Skeletal muscle satellite cell (primary cell): ENCODE results near the gene GPATCH8.

Experiments
- H3K27me3 ChIP-seq: 2 replicates; pipeline ENCODE4 v1.7.0; 2013; ENCODE audit warnings: low read length; ENCODE audit not compliant: control insufficient read depth, insufficient read depth
- H3K36me3 ChIP-seq: 2 replicates; pipeline ENCODE4 v1.7.0; 2013; ENCODE audit warnings: mild to moderate bottlenecking, control low read depth, low read length; ENCODE audit not compliant: insufficient read depth
- H3K4me1 ChIP-seq: 2 replicates; pipeline ENCODE4 v1.7.0; 2013; ENCODE audit warnings: low read length; ENCODE audit not compliant: control insufficient read depth, insufficient read depth
- H3K4me2 ChIP-seq: 2 replicates; pipeline ENCODE4 v1.7.0; 2013; ENCODE audit warnings: mild to moderate bottlenecking, low read length
- H3K4me3 ChIP-seq: 2 replicates; pipeline ENCODE4 v1.7.0; 2013; ENCODE audit warnings: low read length
- H3K9ac ChIP-seq: 2 replicates; pipeline ENCODE4 v1.7.0; 2013; ENCODE audit warnings: mild to moderate bottlenecking, low read depth, low read length, moderate library complexity
- H3K9me3 ChIP-seq: replicated peaks from 2 replicates; pipeline ENCODE4 v1.7.0; 2013; ENCODE audit warnings: mild to moderate bottlenecking, control low read depth, low read length

The GPATCH8 gene

GRCh38 chr17:44387804-44388203 is 115.4 kb downstream of the GPATCH8 start:
- no peak overlapping the region for H3K4me2 ChIP-seq
- H3K27me3 ChIP-seq, result peaks cover 37% of the 10 kb centered on the region
- no peaks in the 10 kb centered on the region for H3K36me3 ChIP-seq
- H3K9ac ChIP-seq, result no peak overlapping the region
- H3K9me3 ChIP-seq, result no peaks in the 10 kb centered on the region
- no peak overlapping the region for H3K4me3 ChIP-seq
- peaks cover 15% of the 10 kb centered on the region for H3K4me1 ChIP-seq

GRCh38 chr17:44386182-44386525 is 117.1 kb downstream of the GPATCH8 start:
- peaks cover 49% of the 10 kb centered on the region for H3K27me3 ChIP-seq
- no peaks in the 10 kb centered on the region for H3K9me3 ChIP-seq
- H3K36me3 ChIP-seq, result no peaks in the 10 kb centered on the region
- H3K4me1 ChIP-seq, result peaks cover 15% of the 10 kb centered on the region
- H3K4me3 ChIP-seq, result peak overlapping the region; percentile 72
- no peak overlapping the region for H3K9ac ChIP-seq
- peak overlapping the region; percentile 97 for H3K4me2 ChIP-seq

- Histone ChIP-seq H3K4me2 (peak overlapping the region; percentile 97), H3K27me3 (peaks cover 55% of the 10 kb centered on the region), H3K9ac (peak overlapping the region; percentile 67), H3K4me3 (peak overlapping the region; percentile 72), H3K9me3 (no peaks in the 10 kb centered on the region), H3K4me1 (peaks cover 15% of the 10 kb centered on the region), H3K36me3 (no peaks in the 10 kb centered on the region)
These were observed 117.7 kb downstream of the GPATCH8 start for GRCh38 chr17:44385287-44386181.

DNA sequence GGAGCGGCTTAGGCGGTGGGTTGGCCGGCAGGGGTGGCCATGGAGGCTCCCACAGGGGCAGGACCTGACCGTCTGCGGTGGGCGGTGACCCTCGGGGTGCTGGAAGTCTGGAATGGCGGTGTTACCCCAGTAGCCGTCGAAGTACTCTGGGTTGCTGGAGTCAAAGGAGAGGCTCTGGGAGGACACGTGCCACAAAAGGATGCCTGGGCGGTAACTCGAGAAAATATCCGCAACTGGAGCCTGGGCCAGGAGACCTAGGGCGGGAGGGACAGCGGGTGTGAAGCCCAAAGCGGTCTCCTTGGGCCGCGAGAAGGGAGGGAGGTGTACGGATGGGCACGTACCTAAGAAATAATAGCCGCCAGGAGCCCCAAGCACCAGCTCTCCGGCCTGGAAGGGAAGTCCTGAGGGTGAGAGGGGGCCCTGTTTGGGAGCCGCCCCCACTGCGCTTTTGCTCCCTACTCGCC is 118.4 kb downstream of the GPATCH8 start:
- no peaks in the 10 kb centered on the region for H3K36me3 ChIP-seq
- peak overlapping the region; percentile 97 for H3K4me2 ChIP-seq
- H3K9ac ChIP-seq, result peak overlapping the region; percentile 58
- peaks cover 15% of the 10 kb centered on the region for H3K4me1 ChIP-seq
- no peaks in the 10 kb centered on the region for H3K9me3 ChIP-seq
- H3K27me3 ChIP-seq, result peaks cover 60% of the 10 kb centered on the region
- H3K4me3 ChIP-seq, result peak overlapping the region; percentile 72

- H3K4me1 ChIP-seq, result peaks cover 15% of the 10 kb centered on the region
- no peak overlapping the region for H3K9ac ChIP-seq
- H3K36me3 ChIP-seq, result no peaks in the 10 kb centered on the region
- H3K4me2 ChIP-seq, result peak overlapping the region; percentile 97
- peaks cover 64% of the 10 kb centered on the region for H3K27me3 ChIP-seq
- H3K4me3 ChIP-seq, result no peak overlapping the region
- no peaks in the 10 kb centered on the region for H3K9me3 ChIP-seq
These were observed 118.9 kb downstream of the GPATCH8 start for GRCh38 chr17:44384281-44384822.

GRCh38 chr17:44383861-44384260 is 119.3 kb downstream of the GPATCH8 start:
- Histone ChIP-seq H3K9ac (no peak overlapping the region), H3K27me3 (peaks cover 64% of the 10 kb centered on the region), H3K4me1 (peaks cover 15% of the 10 kb centered on the region), H3K36me3 (no peaks in the 10 kb centered on the region), H3K4me2 (no peak overlapping the region), H3K9me3 (no peaks in the 10 kb centered on the region), H3K4me3 (no peak overlapping the region)

DNA sequence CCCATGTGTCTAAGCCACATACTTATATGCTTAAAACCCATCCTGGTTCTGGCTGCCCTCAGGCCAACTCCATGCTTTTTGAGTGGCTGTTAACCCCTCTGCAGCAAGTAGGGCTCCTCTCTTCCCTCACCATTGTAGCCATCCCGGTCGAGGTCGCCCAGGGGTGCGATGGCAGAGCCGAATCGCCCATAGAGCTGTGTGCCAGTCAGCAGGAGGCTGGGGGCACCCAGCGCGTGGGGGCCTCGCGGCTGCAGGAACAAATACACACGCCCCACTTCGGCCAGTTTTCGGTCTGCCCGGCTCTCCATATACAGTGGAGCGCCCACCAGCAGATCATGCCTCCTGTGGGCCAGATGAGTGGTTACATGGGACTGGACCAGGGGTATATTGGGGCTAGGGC is 119.8 kb downstream of the GPATCH8 start:
- no peaks in the 10 kb centered on the region for H3K36me3 ChIP-seq
- H3K27me3 ChIP-seq, result peaks cover 66% of the 10 kb centered on the region
- H3K4me3 ChIP-seq, result no peak overlapping the region
- H3K9ac ChIP-seq, result no peak overlapping the region
- no peak overlapping the region for H3K4me2 ChIP-seq
- H3K9me3 ChIP-seq, result no peaks in the 10 kb centered on the region
- peaks cover 15% of the 10 kb centered on the region for H3K4me1 ChIP-seq

DNA sequence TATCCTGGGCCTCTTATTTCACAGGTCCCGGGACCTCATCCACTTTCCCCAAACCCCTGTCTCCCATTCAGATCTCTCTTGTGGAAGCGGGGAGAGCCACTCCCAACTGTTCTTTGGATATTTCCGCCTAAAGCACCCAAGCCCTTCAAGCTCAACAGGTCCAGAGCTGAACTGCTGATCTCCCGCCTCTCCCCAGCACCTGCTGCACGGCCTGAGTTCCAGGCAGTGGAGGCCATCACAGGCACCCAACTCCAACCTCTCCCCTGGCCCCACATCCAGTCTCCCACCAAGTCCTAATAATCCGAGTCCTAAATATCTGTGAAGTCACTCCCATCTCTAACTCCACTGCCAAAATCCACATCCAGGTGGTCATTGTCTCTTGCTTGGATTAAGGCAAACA is 120.3 kb downstream of the GPATCH8 start:
- Histone ChIP-seq H3K9ac (no peak overlapping the region), H3K27me3 (peaks cover 69% of the 10 kb centered on the region), H3K36me3 (no peaks in the 10 kb centered on the region), H3K9me3 (no peaks in the 10 kb centered on the region), H3K4me3 (no peak overlapping the region), H3K4me1 (peaks cover 15% of the 10 kb centered on the region), H3K4me2 (no peak overlapping the region)

GRCh38 chr17:44381810-44382305 is 121.3 kb downstream of the GPATCH8 start:
- H3K9ac ChIP-seq, result no peak overlapping the region
- H3K4me1 ChIP-seq, result peaks cover 15% of the 10 kb centered on the region
- peaks cover 69% of the 10 kb centered on the region for H3K27me3 ChIP-seq
- H3K9me3 ChIP-seq, result no peaks in the 10 kb centered on the region
- H3K4me2 ChIP-seq, result no peak overlapping the region
- H3K4me3 ChIP-seq, result no peak overlapping the region
- no peaks in the 10 kb centered on the region for H3K36me3 ChIP-seq

- H3K4me1 ChIP-seq, result peaks cover 11% of the 10 kb centered on the region
- H3K4me2 ChIP-seq, result no peak overlapping the region
- H3K9me3 ChIP-seq, result no peaks in the 10 kb centered on the region
- no peak overlapping the region for H3K4me3 ChIP-seq
- no peak overlapping the region for H3K9ac ChIP-seq
- peaks cover 67% of the 10 kb centered on the region for H3K27me3 ChIP-seq
- H3K36me3 ChIP-seq, result no peaks in the 10 kb centered on the region
These were observed 122.4 kb downstream of the GPATCH8 start for GRCh38 chr17:44380767-44381166.

GRCh38 chr17:44379887-44380286 is 123.3 kb downstream of the GPATCH8 start:
- peaks cover 65% of the 10 kb centered on the region for H3K27me3 ChIP-seq

More at GRCh38 chr17:44379887-44380286, 123.3 kb downstream of the GPATCH8 start:
- no peaks in the 10 kb centered on the region for H3K36me3 ChIP-seq
- peaks cover 4% of the 10 kb centered on the region for H3K4me1 ChIP-seq
- H3K4me2 ChIP-seq, result no peak overlapping the region
- H3K9me3 ChIP-seq, result no peaks in the 10 kb centered on the region
- no peak overlapping the region for H3K4me3 ChIP-seq
- no peak overlapping the region for H3K9ac ChIP-seq
